SK-N-SH (cell line): ENCODE data around the gene GNAS-AS1. TPM values are rescaled to one million over a fixed set of nuclear protein-coding genes. Genes with fewer than 3 reads are reported as not detected.

Source experiments
- CTCF ChIA-PET: fragments of 300-600, 350-600 bp; formaldehyde crosslinking; extraction: SDS; loops from one replicate; lab custom pipeline; 2021; lab: Yijun Ruan, JAX
- POLR2A ChIA-PET: fragments of 350-600 bp; sonication (Branson Sonifier 250); formaldehyde crosslinking; extraction: SDS; loops from one replicate; lab custom pipeline; 2020; ENCODE audit warnings: antibody characterized with exemption, inconsistent platforms; lab: Yijun Ruan, JAX
- DNase-seq: peaks from one replicate; pipeline ENCODE4 v3.0.0; 2012
- H2AFZ ChIP-seq: fragments of 200-600 bp; sonication (generic); 2 replicates; pipeline ENCODE4 v1.8.1; 2016; ENCODE audit warnings: antibody characterized with exemption, mild to moderate bottlenecking, low read depth
- H3F3A ChIP-seq: fragments of 200-600 bp; sonication (generic); replicated peaks from 2 replicates; pipeline ENCODE3; 2016; ENCODE audit warnings: antibody characterized with exemption, mild to moderate bottlenecking; ENCODE audit not compliant: insufficient read depth
- H3K27ac ChIP-seq, 2 experiments: fragments of 200-500 bp in 1 of 2; fragments of 200-600 bp in 1 of 2; sonication (Bioruptor generic) in 1 of 2; sonication (generic), shearing (Covaris generic) in 1 of 2; 2 replicates each; pipeline versions ENCODE4 v1.5.1 to v1.6.1; 2014 to 2016; ENCODE audit warnings: low read depth in 2 of 2, inconsistent platforms in 1 of 2, low read length in 1 of 2, mild to moderate bottlenecking in 1 of 2, mixed read lengths in 1 of 2
- H3K27me3 ChIP-seq: fragments of 200-600 bp; sonication (generic), shearing (Covaris generic); 2 replicates; pipeline ENCODE4 v1.6.1; 2016; ENCODE audit warnings: mixed run types; ENCODE audit not compliant: insufficient read depth
- H3K36me3 ChIP-seq, 2 experiments: fragments of 200-500 bp in 1 of 2; fragments of 200-600 bp in 1 of 2; sonication (Bioruptor generic) in 1 of 2; sonication (generic) in 1 of 2; replicated peaks in 1 of 2; 2 replicates each; pipeline versions ENCODE3 to v1.5.1; 2014 to 2016; ENCODE audit warnings: low read length in 1 of 2, mild to moderate bottlenecking in 1 of 2; ENCODE audit not compliant: insufficient read depth in 2 of 2, control insufficient read depth in 1 of 2
- H3K4me1 ChIP-seq, 2 experiments: fragments of 200-500 bp in 1 of 2; fragments of 200-600 bp in 1 of 2; sonication (Bioruptor generic) in 1 of 2; sonication (generic), shearing (Covaris generic) in 1 of 2; 2 replicates each; pipeline versions ENCODE4 v1.5.1 to v1.6.1; 2014 to 2016; ENCODE audit warnings: low read depth in 1 of 2, low read length in 1 of 2, mixed run types in 1 of 2; ENCODE audit not compliant: insufficient read depth in 2 of 2, control insufficient read depth in 1 of 2
- H3K4me2 ChIP-seq: fragments of 200-600 bp; sonication (generic), shearing (Covaris generic); 2 replicates; pipeline ENCODE4 v1.6.1; 2017; ENCODE audit warnings: mixed run types
- H3K4me3 ChIP-seq, 2 experiments: fragments of 200-500 bp in 1 of 2; fragments of 200-600 bp in 1 of 2; sonication (Bioruptor generic) in 1 of 2; sonication (generic), shearing (Covaris generic) in 1 of 2; 2 replicates each; pipeline versions ENCODE4 v1.5.1 to v1.8.1; 2014 to 2016; ENCODE audit warnings: low read depth in 2 of 2, inconsistent platforms in 1 of 2, low read length in 1 of 2, mild to moderate bottlenecking in 1 of 2, mixed read lengths in 1 of 2, moderate library complexity in 1 of 2
- H3K79me2 ChIP-seq: fragments of 200-600 bp; sonication (generic); 2 replicates; pipeline ENCODE4 v1.8.1; 2017; ENCODE audit warnings: mild to moderate bottlenecking; ENCODE audit not compliant: insufficient read depth
- H3K9ac ChIP-seq: fragments of 200-600 bp; sonication (generic); 2 replicates; pipeline ENCODE4 v1.6.1; 2017; ENCODE audit warnings: mixed run types
- H3K9me2 ChIP-seq: fragments of 200-600 bp; sonication (generic); 2 replicates; pipeline ENCODE4 v1.6.1; 2017; ENCODE audit warnings: mixed run types
- H3K9me3 ChIP-seq: fragments of 200-600 bp; sonication (generic); 2 replicates; pipeline ENCODE4 v1.6.1; 2017; ENCODE audit warnings: mixed run types, mild to moderate bottlenecking, moderate library complexity
- H4K20me1 ChIP-seq: fragments of 200-600 bp; sonication (generic); 2 replicates; pipeline ENCODE4 v1.6.1; 2017; ENCODE audit warnings: mild to moderate bottlenecking, mixed run types; ENCODE audit not compliant: insufficient read depth
- CTCF ChIP-seq: fragments of 200-600 bp; sonication (generic); IDR thresholded peaks from 2 replicates; pipeline ENCODE4 v1.6.1; 2017; ENCODE audit warnings: antibody characterized with exemption, mild to moderate bottlenecking, moderate library complexity
- FOXJ3 ChIP-seq: sonication (generic); formaldehyde crosslinking; IDR thresholded peaks from 2 replicates; pipeline ENCODE4 v1.5.1; 2020; ENCODE audit warnings: mild to moderate bottlenecking, missing genetic modification reagents
- GABPA ChIP-seq: IDR thresholded peaks from 2 replicates; pipeline ENCODE4 v1.4.0; 2012; ENCODE audit warnings: low read depth, mild to moderate bottlenecking
- IRF3 ChIP-seq: fragments of 150-350 bp; IDR thresholded peaks from 2 replicates; pipeline ENCODE4 v1.6.1; 2016; ENCODE audit warnings: mild to moderate bottlenecking, low read depth, low read length
- MEF2A ChIP-seq: IDR thresholded peaks from 2 replicates; pipeline ENCODE4 v1.4.0; 2012; ENCODE audit warnings: low read depth, borderline replicate concordance
- PBX3 ChIP-seq: IDR thresholded peaks from 2 replicates; pipeline ENCODE4; 2012
- RAD21 ChIP-seq: IDR thresholded peaks from 2 replicates; pipeline ENCODE4 v1.6.1; 2012; ENCODE audit warnings: mild to moderate bottlenecking, low read length
- RCOR1 ChIP-seq: fragments of 150-350 bp; IDR thresholded peaks from 2 replicates; pipeline ENCODE4 v1.6.1; 2017; ENCODE audit warnings: antibody characterized with exemption, low read length
- REST ChIP-seq: IDR thresholded peaks from 2 replicates; pipeline ENCODE4 v1.6.1; 2012; ENCODE audit warnings: mild to moderate bottlenecking, low read depth, low read length, moderate library complexity
- RXRA ChIP-seq: IDR thresholded peaks from 2 replicates; pipeline ENCODE4 v1.4.0; 2012; ENCODE audit warnings: low read depth, mild to moderate bottlenecking, borderline replicate concordance
- SMC3 ChIP-seq: IDR thresholded peaks from 2 replicates; pipeline ENCODE4 v1.6.1; 2012; ENCODE audit warnings: low read depth, low read length, improper control_type of control experiment
- WGBS: methylation state at CpG from one replicate; pipeline ENCODE4 v1.1.6; 2017; ENCODE audit warnings: low lambda C conversion rate; 5-methylcytosine and 5-hydroxymethylcytosine counted together
- polyA plus RNA-seq, 3 experiments: library from polyadenylated mRNA; depleted of rRNA; stranded (reverse); fragments of >200 nt; gene quantifications; 2 replicates each; pipeline ENCODE4 v1.2.3, GENCODE V29; 2012

The GNAS-AS1 gene
- polyA plus RNA-seq, 1 of the 3 experiments (the other 2 are of a cell fraction): 1.5 TPM

GRCh38 chr20:58882704-58883089, 32.0 kb upstream of the GNAS-AS1 start:
- Histone ChIP-seq H3K27me3 (no peaks in the 10 kb centered on the region), H3K27ac (peak overlapping the region in 1 of 2 experiments; percentile 47; a peak in 2 of 4 replicates), H4K20me1 (no peaks in the 10 kb centered on the region), H3K4me2 (no peak overlapping the region), H3F3A (peaks cover 3% of the 10 kb centered on the region), H3K79me2 (no peaks in the 10 kb centered on the region), H2AFZ (no peak overlapping the region), H3K9ac (no peak overlapping the region), H3K9me3 (no peaks in the 10 kb centered on the region), H3K36me3 (peaks cover 0 to 9% of the 10 kb centered on the region in 2 experiments), H3K9me2 (no peaks in the 10 kb centered on the region), H3K4me1 (peaks cover 3 to 39% of the 10 kb centered on the region in 2 experiments; a peak in 3 of 4 replicates), H3K4me3 (no peak overlapping the region)
- CTCF ChIA-PET: interaction anchor here (1.0 to 2.0 kb wide), 2 partner anchors 15 to 573 kb away, joined by 4 to 7 read pairs; no protein-coding TSS in a partner anchor
- TF ChIP-seq RCOR1 (no peak), SMC3 (no peak), MEF2A (no peak), RXRA (no peak), FOXJ3 (no peak), GABPA (no peak), REST (no peak), IRF3 (no peak), RAD21 (no peak)
- DNase-seq: no peak
- POLR2A ChIA-PET: no interaction called here
- WGBS: 83% methylated on average over 5 of the region's 5 CpGs

GRCh38 chr20:58880994-58881752, 30.5 kb upstream of the GNAS-AS1 start:
- DNase-seq: no peak
- TF ChIP-seq PBX3 (no peak), CTCF (peak; percentile 49)

More at GRCh38 chr20:58880994-58881752, 30.5 kb upstream of the GNAS-AS1 start:
- Histone ChIP-seq H3K79me2 (no peaks in the 10 kb centered on the region), H3K27me3 (no peaks in the 10 kb centered on the region), H3K4me1 (peaks cover 3 to 54% of the 10 kb centered on the region in 2 experiments), H3K9me3 (no peaks in the 10 kb centered on the region), H3K36me3 (peaks cover 0 to 4% of the 10 kb centered on the region in 2 experiments), H3K4me3 (no peak overlapping the region), H3F3A (peaks cover 3% of the 10 kb centered on the region), H2AFZ (no peak overlapping the region), H3K9me2 (no peaks in the 10 kb centered on the region), H4K20me1 (no peaks in the 10 kb centered on the region), H3K27ac (peak overlapping the region in 1 of 2 experiments; percentile 99; a peak in 2 of 4 replicates), H3K4me2 (no peak overlapping the region), H3K9ac (no peak overlapping the region)
- ChIA-PET POLR2A (no interaction called here), CTCF (interaction anchor here (1.5 kb wide), 1 partner anchor 11 kb away, joined by 5 read pairs; no protein-coding TSS in a partner anchor)
- 68% methylated on average over 8 of the region's 9 CpGs for WGBS
